GM18907 (cell line): ENCODE data around the gene ZNF140.

ENCODE experiments used
- ATAC-seq: cut with Tn5 transposase; IDR thresholded peaks from one replicate; pipeline ENCODE4 v1.9.1; 2021; ENCODE audit warnings: mild to moderate bottlenecking, moderate library complexity; ENCODE audit not compliant: unreplicated experiment

ZNF140 gene

DNA sequence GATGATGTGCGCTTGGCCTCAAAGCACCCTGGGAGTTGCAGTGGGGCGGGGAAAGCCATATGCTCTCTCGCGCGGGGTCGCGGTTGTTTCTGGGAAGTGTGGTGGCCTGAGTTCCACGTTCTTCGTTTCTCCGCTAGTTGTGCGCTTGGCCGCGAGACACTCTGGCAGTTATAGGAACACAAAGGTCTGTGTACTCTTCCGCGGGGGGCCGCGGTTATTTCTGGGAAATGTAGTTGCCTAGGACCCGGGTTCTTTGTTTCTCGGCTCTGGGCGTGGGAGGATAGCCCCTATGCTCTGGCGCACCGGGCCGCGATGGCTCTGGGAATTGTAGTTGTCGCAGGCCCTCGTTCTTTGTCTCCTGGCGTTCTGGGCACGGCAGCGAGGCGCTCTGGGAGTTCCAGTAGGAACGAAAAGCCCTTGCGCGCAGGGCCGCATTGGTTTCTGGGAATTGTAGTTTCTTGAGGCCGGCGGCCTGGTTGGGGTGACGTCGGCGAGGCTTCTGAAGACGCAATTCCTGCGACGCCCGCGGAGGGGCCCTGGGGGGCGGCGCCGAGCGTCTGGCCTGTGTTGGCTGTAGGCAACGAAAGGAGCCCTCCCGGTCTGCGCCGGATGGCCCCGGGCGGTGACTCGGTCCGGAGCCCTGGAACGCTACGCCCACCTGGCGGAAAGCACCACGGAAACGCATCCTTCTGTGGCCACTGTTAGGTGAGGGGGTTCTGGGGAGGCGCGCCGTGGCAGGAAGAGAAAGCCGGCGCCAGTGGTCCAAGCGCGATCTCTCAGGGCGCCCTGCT is at the start of gene ZNF140:
Gene ZNF140 (plus strand): TSS at position 556 of the 791 bp plus-strand sequence. CDS start 398 bp downstream, outside the sequence.
- peak; percentile 82 for ATAC-seq

DNA sequence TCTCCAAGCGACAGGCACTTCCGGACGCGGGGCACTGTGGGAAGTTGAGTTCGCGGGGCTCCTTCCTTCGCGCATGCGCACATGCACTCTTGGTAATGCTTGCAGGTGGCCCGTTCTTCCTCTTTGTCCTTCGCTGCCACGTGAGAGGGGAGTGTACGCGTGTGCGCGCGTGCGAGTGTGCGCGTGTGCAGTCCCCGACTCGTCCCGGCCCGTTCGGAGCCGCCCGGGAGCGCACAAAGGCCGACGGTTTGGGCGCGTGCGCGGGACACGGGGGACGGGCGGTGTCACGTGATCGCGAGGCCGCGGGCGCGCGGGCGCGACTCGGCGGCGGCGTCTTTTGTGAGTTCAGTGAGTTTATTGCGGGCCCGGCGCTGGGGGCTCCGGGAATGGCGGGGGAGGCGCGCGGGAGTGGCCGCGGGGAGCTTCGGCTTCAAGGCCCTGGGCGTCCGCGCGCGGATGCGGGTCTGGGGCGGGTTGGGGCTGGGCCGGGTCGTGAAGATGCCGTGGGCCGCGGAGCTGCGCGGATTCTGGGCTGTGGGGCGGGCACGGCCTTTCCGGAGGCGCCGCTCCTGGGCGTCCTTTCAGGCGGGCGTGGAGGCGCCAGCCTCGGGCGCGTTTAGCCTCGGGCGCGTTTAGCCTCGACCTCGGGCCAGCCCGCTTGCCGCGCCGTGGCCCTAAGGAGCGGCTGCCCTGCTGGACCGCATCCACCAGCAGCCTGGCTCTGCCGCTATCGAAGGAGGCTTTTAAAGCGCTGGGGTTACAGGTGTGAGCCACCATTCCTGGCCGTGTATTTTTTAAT is 43.3 kb upstream of the ZNF140 start, which contains the start of gene ZNF84:
Gene ZNF84 (plus strand): TSS at position 303 of the 799 bp plus-strand sequence. CDS start 3,959 bp downstream, outside the sequence.
- ATAC-seq: peak; percentile 95

DNA sequence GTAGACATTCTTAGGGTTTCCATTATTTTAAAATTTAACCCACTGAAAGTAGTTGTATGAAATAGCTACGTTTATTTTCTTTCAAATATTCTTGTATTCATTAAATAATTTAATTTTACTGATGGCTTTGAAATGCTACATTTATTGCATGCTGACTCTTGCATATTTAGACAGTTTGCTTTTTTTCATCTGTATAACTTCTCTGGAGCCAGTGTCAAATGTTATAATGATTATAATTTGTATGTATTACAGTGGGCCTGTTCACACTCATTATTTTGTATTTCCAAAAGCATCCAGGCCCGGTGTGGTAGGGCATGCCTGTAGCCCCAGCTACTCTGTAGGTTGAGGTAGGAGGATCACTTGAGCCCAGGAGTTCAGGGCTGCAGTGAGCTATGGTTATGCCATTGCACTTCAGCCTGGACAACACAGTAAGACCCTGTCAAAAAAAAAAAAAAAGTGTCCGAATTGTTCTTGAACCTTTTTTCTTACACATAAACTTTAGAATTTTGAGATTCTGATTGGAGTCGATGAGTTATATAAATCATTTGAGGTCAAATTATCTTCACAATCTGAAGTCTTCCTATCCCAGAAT is 42.5 kb upstream of the ZNF140 start:
- ATAC-seq: no peak

DNA sequence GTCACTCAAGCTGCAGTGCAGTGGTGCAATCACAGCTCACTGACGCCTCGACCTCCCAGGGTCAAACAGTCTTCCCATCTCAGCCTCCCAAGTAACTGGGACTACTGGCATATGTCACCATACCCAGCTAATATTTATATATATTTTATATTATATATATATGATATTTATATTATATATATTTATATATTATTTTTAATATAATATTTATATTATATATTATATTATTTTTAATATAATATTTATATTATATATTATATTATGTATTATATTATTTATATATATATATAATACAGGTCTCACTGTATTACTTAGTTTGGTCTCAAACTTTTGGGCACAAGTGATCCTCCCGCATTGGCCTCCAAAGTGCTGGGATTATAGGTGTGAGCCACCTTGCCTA is 34.0 kb upstream of the ZNF140 start:
- ATAC-seq: no peak

DNA sequence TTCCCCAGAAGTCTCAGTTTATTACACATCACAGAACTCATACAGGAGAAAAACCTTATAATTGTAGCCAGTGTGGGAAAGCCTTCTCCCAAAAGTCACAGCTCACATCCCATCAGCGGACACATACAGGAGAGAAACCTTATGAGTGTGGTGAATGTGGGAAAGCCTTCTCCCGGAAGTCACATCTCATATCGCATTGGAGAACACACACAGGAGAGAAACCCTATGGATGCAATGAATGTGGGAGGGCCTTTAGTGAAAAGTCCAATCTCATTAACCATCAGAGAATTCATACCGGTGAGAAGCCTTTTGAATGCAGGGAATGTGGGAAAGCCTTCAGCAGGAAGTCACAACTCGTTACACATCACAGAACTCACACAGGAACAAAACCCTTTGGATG is 23.3 kb upstream of the ZNF140 start:
- no peak for ATAC-seq

DNA sequence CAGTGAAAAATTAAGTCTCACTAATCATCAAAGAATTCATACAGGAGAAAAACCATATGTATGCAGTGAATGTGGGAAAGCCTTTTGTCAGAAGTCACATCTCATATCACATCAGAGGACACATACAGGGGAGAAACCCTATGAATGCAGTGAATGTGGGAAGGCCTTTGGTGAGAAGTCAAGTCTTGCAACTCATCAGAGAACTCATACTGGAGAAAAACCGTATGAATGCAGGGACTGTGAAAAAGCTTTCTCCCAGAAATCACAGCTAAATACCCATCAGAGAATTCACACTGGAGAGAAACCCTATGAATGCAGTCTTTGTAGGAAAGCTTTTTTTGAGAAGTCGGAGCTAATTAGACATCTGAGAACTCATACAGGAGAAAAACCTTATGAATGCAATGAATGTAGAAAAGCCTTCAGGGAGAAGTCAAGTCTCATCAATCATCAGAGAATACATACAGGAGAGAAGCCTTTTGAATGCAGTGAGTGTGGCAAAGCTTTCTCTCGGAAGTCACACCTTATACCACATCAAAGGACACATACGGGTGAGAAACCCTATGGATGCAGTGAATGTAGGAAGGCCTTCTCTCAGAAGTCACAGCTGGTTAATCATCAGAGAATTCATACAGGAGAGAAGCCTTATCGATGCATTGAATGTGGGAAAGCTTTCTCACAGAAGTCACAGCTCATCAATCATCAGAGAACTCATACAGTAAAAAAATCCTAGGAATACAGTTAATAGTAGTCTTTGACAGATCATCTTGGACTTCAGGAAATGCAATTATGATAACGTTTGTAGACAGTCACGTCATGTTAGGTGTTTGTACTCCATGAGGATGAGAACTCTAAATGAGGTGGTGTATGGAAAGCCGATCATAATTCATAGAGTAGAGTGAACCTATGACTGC is 22.3 kb upstream of the ZNF140 start:
- no peak for ATAC-seq

DNA sequence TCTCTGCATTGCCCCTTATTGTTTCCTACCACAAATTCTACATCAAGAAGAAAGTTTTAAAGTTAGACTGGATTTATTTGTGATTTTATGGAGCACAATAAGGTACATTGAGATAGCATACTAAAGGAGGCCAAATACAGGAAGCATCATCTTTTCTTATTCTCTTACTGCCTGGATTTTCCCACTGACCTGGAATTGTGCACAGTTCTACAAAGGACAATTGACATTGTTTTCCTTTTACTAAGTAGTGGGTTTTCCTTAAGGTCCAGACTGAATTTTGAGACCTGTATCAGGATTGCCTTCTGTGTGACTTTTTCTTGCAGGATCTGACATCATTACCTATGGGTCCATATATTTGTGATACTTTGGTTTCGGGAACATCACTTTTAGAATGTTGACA is 18.8 kb upstream of the ZNF140 start:
- no peak for ATAC-seq

DNA sequence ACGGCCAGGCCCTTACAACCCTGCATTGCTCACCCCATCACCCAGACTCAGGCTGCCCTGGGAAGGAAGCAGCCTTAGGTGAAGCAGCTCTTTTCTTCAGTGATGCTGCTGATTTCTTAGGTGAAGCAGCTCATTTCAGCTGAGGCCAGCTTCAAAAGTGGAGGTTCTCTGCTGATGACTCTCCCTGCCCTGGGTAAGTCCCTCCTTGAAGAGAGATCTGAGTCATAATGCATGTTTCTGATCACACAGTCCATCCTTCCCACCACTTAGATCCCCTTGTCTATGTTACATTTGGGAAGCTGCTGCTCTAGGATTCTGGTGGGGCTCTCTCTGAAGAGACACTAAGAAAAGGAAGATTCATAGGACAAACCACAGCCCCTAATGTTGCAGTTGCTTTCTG is 17.2 kb upstream of the ZNF140 start:
- ATAC-seq: no peak

DNA sequence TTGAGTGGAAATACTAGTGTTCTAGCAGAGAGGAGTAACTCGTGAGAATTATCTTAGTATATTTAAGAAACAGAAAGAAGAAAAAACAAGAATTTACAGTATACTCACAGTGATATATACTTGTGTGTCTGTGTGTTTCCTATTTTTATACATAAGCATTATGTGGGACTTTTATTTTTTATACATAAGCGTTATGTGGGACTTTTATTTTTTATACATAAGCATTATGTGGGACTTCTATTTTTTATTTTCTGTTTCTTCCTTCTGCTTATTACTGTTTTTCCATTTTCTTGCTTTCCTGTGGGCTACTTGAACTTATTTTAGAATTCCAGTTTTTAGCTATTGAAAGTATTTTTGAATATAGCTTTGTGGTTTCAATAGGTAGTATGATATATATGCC is 6.9 kb upstream of the ZNF140 start:
- ATAC-seq: no peak

DNA sequence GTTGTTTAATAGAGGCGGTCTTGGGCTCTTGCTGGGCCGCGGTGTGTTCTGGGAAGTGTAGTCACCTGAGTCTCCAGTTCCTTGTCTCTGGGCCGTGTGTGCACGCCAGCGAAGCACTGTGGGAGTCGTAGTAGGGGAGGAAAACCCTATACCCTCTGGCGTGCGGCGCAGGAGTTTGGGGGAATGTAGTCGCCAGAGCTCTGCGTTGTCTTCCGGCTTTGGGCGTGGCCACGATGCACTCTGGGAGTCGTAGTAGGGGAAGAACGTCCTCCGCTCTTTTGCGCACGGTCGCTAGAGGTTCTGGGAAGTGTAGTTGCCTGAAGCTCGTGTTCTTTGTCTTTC is 726 bp upstream of the ZNF140 start:
- ATAC-seq: peak; percentile 87

DNA sequence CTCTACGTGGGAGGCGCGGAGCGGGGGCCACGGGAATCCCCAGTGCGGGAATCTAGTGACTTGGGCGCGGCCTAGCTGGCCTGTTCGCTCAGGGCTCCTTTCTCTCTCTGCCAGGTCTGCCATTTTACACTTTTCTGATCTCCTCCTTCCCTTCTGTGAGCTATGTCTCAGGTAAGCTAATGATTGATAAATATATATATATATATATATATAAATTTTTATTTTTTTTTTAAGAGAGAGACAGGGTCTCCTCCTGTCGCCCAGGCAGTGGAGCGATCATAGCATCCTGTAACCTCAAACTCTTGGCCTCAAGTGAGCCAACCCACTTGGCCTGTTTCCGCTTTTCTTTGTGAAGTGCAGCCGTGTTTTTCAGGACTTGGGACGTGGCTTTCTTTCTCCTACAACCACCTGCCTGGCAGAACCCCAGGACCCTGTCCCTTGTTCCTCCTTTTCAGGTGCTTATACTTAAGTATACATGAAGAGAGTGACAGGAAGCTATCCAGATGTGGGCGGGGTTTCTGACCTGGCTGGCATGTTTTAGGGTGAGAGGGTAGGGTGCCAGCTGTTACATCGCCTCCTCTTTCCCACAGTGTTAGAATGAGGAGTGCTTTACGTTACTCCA is 547 bp downstream of the ZNF140 start:
- ATAC-seq: no peak

DNA sequence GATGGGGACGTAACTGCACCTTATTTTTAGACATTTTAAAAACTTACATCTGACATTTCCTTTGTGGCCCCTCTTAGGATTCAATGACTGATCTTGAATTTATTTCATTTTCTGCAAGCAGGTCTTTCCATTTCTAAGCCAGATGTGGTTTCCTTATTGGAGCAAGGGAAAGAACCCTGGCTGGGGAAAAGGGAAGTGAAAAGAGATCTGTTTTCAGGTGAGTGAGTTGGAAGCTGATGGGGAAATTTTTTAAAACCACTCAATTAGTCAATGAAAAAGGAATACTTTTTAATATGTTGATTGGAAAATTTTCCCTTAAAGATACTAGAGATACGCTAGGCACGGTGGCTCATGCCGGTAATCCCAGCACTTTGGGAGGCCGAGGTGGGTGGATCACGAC is 2.6 kb downstream of the ZNF140 start:
- ATAC-seq: no peak

DNA sequence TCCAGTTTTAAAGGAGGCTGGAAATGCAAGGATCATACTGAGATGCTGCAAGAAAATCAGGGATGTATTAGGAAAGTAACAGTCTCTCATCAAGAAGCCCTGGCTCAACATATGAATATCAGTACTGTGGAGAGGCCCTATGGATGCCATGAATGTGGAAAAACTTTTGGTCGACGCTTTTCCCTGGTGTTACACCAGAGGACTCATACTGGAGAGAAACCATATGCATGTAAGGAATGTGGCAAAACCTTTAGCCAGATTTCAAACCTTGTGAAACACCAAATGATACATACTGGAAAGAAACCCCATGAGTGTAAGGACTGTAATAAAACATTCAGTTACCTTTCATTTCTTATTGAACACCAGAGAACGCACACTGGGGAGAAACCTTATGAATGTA is 24.9 kb downstream of the ZNF140 start:
- no peak for ATAC-seq

DNA sequence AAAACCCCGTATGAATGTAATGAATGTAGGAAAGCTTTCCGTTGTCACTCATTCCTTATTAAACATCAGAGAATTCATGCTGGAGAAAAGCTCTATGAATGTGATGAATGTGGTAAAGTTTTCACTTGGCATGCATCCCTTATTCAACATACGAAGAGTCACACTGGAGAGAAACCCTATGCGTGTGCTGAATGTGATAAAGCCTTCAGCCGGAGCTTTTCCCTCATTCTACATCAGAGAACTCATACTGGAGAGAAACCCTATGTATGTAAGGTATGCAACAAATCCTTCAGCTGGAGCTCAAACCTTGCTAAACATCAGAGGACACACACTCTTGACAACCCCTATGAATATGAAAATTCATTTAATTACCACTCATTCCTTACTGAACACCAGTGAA is 25.5 kb downstream of the ZNF140 start:
- no peak for ATAC-seq

DNA sequence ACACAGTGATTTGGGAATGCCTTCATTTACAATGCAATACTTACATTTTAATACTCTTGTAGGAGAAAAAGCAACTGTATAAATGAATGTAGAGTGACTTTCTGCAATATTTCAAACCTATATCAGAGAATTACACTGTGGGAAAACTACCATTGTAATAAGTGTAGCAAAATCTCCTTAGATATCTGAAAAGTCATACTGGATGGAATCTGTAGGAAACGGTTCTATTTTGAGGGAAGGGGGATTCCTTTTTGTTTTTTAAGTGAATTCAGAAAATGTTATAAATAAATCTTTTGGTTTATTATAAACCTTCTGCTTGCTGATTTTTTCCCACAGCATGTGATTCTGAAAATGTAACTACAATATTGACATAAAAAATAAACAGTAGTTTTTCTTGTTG is 26.4 kb downstream of the ZNF140 start:
- ATAC-seq: no peak

DNA sequence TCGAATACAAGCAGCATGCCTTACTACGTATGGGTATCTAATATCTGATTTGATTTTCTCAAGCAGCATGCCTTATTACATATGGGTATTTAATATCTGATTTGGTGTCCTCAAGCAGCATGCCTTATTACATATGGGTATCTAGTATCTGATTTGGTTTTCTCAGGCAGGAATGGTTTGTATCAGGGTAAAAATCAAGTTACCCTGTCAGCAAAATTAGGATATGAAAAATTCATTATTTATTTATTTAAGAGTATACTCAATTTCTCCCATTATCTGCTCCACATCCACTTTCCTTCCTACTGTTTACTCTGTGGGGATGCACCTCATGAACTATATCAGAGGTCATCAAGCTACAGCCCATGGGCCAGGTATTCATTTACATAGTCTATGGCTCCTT is 27.4 kb downstream of the ZNF140 start:
- ATAC-seq: no peak

DNA sequence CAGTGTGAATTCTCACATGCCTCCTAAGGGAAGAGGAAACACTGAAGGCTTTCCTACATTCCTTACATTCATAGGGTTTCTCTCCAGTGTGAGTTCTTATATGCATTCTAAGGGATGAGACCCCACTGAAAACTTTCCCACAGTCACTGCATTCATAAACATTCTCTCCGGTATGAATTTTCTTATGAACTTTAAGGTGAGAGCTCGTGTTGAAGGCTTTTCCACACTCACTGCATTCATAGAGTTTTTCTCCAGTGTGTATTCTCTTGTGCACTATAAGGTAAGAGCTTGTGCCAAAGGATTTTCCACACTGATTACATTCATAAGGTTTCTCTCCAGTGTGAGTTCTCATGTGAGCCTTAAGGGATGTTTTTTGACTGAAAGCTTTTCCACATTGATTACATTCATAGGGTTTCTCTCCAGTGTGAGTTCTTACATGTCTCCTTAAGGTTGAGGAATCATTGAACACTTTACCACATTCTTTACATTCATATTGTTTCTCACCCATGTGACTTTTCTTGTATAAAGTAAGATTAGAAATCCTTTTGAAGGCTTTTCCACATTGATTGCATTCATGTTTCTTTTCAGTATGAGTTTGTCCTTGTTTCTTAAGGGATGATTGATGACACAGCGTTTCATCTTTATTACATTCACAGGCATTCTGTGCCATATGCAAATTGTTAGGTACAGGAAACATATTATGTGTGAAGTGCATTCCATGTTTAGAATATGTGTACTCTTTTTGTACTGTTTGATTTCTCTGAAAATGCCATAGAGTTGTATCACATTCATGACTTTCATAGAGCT is 39.9 kb downstream of the ZNF140 start:
- ATAC-seq: no peak

DNA sequence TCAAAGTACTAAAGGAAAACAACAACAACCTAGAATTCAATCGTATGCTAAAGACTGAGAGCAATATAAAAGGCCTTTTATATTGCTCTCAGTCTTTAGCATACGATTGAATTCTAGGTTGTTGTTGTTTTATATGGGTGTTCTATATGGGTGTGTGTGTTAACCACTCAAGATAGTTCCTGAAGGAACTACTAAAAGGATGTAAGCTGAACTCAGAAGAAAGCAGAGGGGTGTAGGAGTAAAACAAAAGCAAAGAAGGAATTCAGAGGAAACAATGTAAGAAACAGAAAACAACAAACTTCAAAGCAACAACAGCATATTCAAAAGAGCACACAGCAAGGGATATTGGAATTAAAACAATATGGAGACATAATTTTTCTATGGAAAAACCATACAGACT is 44.0 kb downstream of the ZNF140 start:
- ATAC-seq: no peak

DNA sequence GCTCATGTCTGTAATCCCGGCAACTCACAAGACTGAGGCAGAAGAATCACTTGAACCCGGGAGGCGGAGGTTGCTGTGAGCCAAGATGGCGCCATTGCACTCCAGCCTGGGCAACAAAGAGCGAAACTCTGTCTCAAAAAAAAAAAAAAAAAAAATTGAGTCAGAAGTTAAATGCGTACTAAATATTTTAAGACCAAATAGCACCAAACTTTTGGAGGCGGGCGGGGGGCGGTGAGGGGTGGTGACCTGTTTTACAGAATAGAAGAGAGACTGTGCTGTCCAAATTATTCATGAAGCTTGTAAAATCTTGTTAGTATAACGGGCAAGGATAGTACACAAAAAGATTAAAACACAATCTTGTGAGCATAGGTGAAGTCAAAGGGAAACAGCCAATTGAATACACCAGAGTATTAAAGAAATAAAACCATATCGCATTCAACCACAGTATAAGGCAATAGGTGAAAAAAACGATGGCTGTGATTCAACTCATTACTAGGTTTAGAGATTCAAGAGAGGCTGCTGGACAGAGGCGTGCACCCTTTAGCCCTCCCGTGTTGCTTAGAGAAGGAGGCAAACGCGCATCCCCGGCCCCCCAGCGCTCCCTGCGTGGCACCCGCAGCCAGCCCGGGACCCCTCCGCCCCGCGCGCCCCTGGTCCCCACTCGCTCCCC is 48.8 kb downstream of the ZNF140 start:
- no peak for ATAC-seq
